HG03103 (cell line): ENCODE data around the gene CD52.

Experiments
- ATAC-seq: cut with Tn5 transposase; IDR thresholded peaks from one replicate; pipeline ENCODE4 v1.9.1; 2021; ENCODE audit warnings: low read depth; ENCODE audit not compliant: unreplicated experiment

The CD52 gene

GRCh38 chr1:26317612-26318337 lies at the start of gene CD52:
Gene CD52, plus strand, starts transcription at chr1:26317958. Its CDS starts 60 bp downstream, at chr1:26318018.
- peak; percentile 33 for ATAC-seq

- no peak for ATAC-seq
These were observed 49.2 kb upstream of the CD52 start for GRCh38 chr1:26268290-26269197.

- no peak for ATAC-seq
These were observed 48.6 kb upstream of the CD52 start for GRCh38 chr1:26269198-26269550.

GRCh38 chr1:26274801-26275425 lies 42.8 kb upstream of the CD52 start:
- ATAC-seq: no peak

- no peak for ATAC-seq
These were observed 42.0 kb upstream of the CD52 start for GRCh38 chr1:26275580-26276431.

- no peak for ATAC-seq
These were observed 41.3 kb upstream of the CD52 start for GRCh38 chr1:26276432-26276838.

- no peak for ATAC-seq
These were observed 40.5 kb upstream of the CD52 start for GRCh38 chr1:26277261-26277661.

GRCh38 chr1:26277719-26278118 lies 40.0 kb upstream of the CD52 start:
- ATAC-seq: no peak

- ATAC-seq: no peak
These were observed 39.5 kb upstream of the CD52 start for GRCh38 chr1:26278303-26278702.

GRCh38 chr1:26278724-26279455 lies 38.9 kb upstream of the CD52 start:
- no peak for ATAC-seq

GRCh38 chr1:26279456-26280332 lies 38.1 kb upstream of the CD52 start, which contains the start of gene SH3BGRL3:
Gene SH3BGRL3, plus strand, starts transcription at chr1:26280086. Its CDS starts 70 bp downstream, at chr1:26280156.
- peak; percentile 64 for ATAC-seq

- ATAC-seq: no peak
These were observed 37.3 kb upstream of the CD52 start for GRCh38 chr1:26280333-26281042.

GRCh38 chr1:26281091-26281958 lies 36.4 kb upstream of the CD52 start:
- ATAC-seq: no peak

- no peak for ATAC-seq
These were observed 35.8 kb upstream of the CD52 start for GRCh38 chr1:26281971-26282370.

- ATAC-seq: no peak
These were observed 35.3 kb upstream of the CD52 start for GRCh38 chr1:26282401-26282918.

- ATAC-seq: no peak
These were observed 34.4 kb upstream of the CD52 start for GRCh38 chr1:26283279-26283853.
